ENCODE results near the gene OR2T10.
"Not testable (repeated sequence)": the region's sequence is repeated elsewhere in the genome, so short reads cannot be mapped to it uniquely, and the experiment has no call there.

Gene OR2T10

DNA sequence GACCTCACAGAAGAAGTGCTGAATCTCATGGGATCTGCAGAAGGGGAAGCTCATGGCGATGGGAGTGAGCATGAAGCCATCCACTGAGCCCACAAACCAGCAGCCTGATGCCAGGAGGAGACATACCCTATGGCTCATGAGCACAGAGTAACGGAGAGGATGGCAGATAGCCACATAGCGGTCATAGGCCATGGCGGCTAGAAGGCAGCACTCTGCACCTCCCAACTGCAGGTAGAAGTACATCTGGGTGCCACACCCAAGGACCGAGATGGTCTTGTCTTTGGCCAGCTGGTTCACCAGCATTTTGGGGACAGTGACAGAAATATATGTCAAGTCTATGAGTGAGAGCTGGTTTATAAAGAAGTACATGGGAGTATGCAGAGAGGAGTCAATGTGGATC lies 4.3 kb downstream of the OR2T10 start:
- no peak for DNase-seq (ENCODE audit: low spot score)

DNA sequence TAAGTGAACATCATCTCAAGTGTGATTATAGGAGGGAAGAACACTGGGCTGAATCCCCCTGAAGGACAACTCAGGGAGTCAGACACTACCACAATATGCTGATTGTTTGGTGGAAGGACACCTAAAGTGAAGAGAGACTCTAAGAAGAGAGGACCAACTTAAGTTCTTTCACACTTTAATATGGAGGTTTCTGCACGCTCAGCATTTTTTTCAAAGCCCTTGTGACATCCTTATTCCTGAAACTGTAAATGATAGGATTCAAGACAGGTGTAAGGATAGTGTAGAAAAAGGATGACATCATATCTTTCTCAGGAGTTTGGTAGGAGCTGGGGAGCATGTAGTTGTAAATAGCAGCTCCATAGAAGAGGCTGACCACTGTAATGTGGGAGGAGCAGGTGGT lies 4.8 kb downstream of the OR2T10 start:
- no peak for DNase-seq (ENCODE audit: low spot score)

DNA sequence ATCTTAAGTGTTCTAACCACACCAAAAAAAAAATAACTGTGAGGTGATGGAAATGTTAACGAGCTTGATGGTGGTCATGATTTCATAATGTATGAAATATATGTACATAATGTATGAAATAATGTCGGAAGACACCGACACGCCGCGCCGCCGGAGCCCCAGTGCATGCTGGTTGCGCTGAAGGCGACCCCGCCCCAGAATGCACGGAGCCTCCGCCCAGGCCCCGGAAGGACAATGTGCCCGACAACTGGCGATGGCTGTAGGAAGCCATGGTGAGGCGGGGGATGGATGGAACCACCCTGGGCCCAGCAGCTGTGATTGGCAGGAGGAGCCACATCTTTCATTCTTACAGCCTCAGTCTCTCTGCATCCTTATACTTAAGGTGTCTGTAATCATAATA lies 7.4 kb downstream of the OR2T10 start:
- no peak for DNase-seq (ENCODE audit: low spot score)

DNA sequence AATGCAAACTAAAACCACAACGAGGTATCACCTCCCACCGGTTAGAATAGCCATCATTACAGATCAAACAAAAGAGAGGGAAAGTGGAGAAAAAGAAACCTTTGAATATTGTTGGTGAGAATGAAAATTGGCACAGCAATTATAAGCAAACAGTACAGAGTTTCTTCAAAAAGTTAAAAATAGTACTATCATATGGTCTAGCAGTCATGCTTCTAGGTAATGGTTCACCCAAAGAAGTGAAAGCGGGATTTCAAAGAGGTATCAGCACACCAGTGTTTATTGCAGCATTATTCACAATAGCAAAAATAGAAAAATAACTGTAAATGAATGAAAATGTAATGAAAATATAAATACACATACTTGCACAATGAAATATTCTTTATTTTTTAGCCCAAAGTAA lies 8.2 kb downstream of the OR2T10 start:
- DNase-seq (ENCODE audit: low spot score): no peak

- DNase-seq (ENCODE audit: low spot score): no peak
Observed at GRCh38 chr1:248585266-248585665, 12.2 kb downstream of the OR2T10 start.

DNA sequence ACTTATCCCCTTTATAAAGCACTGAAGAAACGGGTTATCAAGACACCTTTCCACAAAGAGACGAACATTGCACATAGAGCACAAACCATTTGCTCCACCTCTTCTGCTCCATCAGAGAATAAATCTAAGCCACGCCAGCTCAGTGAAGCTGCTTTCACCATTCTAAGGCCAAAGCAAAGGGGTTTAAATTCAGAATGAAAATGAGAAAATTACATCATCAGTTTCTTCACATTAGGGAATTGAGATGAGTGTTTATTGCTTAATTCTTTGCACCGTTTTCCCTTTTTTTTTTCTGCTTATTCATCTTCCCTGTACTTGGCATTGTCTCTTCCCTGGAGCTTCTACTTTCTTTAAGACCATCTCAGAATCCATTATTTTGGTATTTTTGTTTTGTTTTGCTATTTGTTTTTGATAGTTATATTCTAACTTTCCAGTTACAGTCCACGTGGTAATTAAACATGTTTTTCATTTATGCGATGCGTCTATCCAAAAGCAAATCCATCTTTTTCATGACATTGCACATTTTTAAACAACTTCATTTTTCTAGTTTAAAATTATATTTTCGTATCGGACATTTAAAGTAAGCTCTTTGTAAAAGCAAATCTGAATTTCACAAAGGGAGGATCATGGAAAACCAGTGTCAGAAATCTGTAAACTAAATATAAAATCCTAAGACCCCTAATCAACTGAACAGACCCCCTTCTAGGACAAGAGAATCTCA lies 21.1 kb downstream of the OR2T10 start:
- DNase-seq (ENCODE audit: low spot score): no peak

- not testable (repeated sequence) for DNase-seq (ENCODE audit: low spot score)
Observed at GRCh38 chr1:248574657-248575056, 22.8 kb downstream of the OR2T10 start, which contains the start of gene OR2T34. Gene OR2T34, minus strand, starts transcription at chr1:248574757. Its CDS starts 0 bp downstream, at chr1:248574757.

- not testable (repeated sequence) for DNase-seq (ENCODE audit: low spot score)
Observed at GRCh38 chr1:248573856-248574255, 23.6 kb downstream of the OR2T10 start.

- DNase-seq (ENCODE audit: low spot score): not testable (repeated sequence)
Observed at GRCh38 chr1:248572049-248572448, 25.5 kb downstream of the OR2T10 start.

DNA sequence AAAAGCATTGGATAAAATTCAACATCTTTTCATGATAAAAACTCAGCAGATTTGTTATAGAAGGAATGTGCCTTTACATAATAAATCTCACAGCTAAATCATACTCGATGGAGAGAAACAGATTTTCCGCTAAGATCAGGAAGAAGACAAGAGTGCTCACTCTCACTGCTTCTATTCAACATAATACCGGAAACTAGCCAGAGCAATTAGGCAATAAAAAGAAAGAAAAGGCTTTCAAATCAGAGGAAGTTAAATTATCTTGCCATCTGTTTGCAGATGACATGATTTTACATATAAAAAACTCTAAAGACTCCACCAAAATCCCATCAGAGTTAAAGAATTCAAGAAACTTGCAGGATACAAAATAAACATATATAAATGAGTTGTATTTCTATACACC lies 26.7 kb downstream of the OR2T10 start:
- DNase-seq (ENCODE audit: low spot score): not testable (repeated sequence)

DNA sequence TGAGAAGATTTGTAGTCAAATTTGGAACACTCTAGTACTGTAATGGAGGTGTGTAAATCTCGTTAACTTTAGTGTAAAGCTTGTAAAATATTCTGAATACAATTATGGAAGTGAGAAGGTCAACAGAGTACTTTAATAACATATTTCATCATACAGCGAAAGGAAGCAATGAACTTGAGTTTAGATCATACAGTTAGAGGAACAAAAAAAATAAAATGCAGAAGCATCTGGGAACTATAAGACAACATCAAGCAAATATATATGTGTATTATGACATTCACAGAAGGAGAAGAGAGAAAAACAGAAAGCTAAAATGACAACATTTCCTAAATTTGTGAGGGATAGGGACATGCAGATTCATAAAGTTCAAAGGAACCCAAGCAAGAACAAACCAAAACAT lies 28.5 kb downstream of the OR2T10 start:
- not testable (repeated sequence) for DNase-seq (ENCODE audit: low spot score)

DNA sequence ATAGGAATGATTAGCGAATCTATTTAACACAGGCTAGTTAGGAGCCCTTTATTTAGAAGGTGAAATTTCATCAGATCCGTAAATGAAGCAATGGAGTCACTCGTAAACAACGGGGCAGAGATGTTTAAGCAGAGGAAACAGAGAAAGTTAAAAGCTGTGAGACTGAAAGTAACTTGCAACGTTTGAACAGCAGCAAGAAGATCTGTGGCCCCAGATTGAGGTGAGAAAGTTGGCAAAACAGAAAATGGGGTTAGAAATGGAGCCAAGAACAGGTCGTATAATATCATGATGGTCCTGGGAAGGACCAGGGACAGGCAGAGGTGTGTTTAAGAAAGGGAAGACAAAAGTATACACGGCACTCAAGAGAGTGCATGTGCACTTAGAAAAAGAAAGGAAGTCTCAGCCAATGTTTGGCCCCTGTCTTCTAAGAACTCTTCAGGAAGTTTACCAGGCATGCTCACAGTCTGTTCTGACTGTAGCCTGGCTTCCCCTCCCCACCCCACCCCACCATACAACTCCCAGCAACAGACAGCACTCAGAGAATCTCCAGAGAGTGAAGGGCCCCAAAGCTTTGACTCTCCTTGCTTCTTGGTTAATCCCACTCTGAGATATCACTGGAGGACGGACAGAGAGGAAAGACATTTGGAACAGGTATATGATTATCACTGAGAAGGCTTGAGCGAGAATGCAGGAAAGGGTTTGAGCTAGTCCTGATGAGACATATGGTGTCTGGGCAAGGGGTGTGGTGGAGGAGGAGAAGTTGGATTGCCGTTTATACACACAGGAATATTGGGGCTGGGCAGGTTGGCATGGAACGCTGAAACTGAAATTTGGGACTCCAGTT lies 31.7 kb downstream of the OR2T10 start:
- not testable (repeated sequence) for DNase-seq (ENCODE audit: low spot score)

GRCh38 chr1:248562672-248563071 lies 34.8 kb downstream of the OR2T10 start, which contains the start of gene OR2T29:
Gene OR2T29, minus strand, starts transcription at chr1:248562772. Its CDS starts 3,281 bp downstream, at chr1:248559491.
- DNase-seq (ENCODE audit: low spot score): not testable (repeated sequence)

GRCh38 chr1:248551027-248551426 lies 46.5 kb downstream of the OR2T10 start:
- not testable (repeated sequence) for DNase-seq (ENCODE audit: low spot score)

- DNase-seq (ENCODE audit: low spot score): not testable (repeated sequence)
Observed at GRCh38 chr1:248547383-248547782, 50.1 kb downstream of the OR2T10 start.
